Measurements from ENCODE around the gene DLST. TPM values are rescaled to one million over a fixed set of nuclear protein-coding genes. Genes with fewer than 3 reads are reported as not detected.

The DLST gene
- total and polyA plus RNA-seq, 2 of the 4 experiments (the other 2 are of a cell fraction) = 58.6 to 119 TPM

- no peaks in the 10 kb centered on the region for H4K20me1 ChIP-seq (ENCODE audit: insufficient read depth, low read length)
- H3K36me3 ChIP-seq (ENCODE audit: control insufficient read depth, insufficient read depth, low read length) = no peaks in the 10 kb centered on the region
- WGBS, 2 experiments (ENCODE audit: extremely low coverage in 2 of 2, insufficient read length in 1 of 2) = 98% methylated on average over 11 of the region's 19 CpGs; no CpG with 5 or more reads in 1 of the 2 experiments
- ATAC-seq (ENCODE audit: low read depth) (no peak), DNase-seq (no peak)
- H3K14ac ChIP-seq (replicated peaks; ENCODE audit: low read depth, low read length) = no peak overlapping the region
- no peak overlapping the region for H3K23ac ChIP-seq (ENCODE audit: low read depth, low read length)
- TF ChIP-seq RAD21 (IDR thresholded peaks at IDR 0.05; ENCODE audit: low read length) (no peak), CHD1 (IDR thresholded peaks at IDR 0.05; ENCODE audit: low read depth, low read length) (no peak), POLR2A (IDR thresholded peaks at IDR 0.05; ENCODE audit: low read depth, low read length) (no peak), FOS (IDR thresholded peaks at IDR 0.05; ENCODE audit: low read depth, low read length) (no peak), NFE2L2 (IDR thresholded peaks at IDR 0.05; ENCODE audit: low read depth, low read length) (no peak)
- no peak overlapping the region for H2BK5ac ChIP-seq (ENCODE audit: low read depth, low read length, poor library complexity, severe bottlenecking)
- no peaks in the 10 kb centered on the region for H3K79me1 ChIP-seq (ENCODE audit: low read depth in 1 of 2, low read length in 2 of 2)
- no peak overlapping the region for H4K8ac ChIP-seq (ENCODE audit: low read depth in 2 of 2, low read length in 2 of 2)
- no peak overlapping the region for H2BK20ac ChIP-seq (ENCODE audit: low read depth, low read length)
- no peak overlapping the region for H4K91ac ChIP-seq (ENCODE audit: insufficient read depth, low read depth, low read length)
- in situ Hi-C loops (cut with MboI; ENCODE audit: low sequenced_read_pairs) (no loop called here), intact Hi-C loops (cut with micrococcal nuclease) (no loop called here), dilution Hi-C loops (cut with HindIII; ENCODE audit: low sequenced_read_pairs, unreplicated experiment) (no loop called here)
- no peak overlapping the region for H4K5ac ChIP-seq (ENCODE audit: low read depth, low read length)
- no TSS peak for BruUV-seq (replicated peaks)
- POLR2A ChIA-PET (ENCODE audit: unreplicated experiment) = no interaction called here
- H2AK5ac ChIP-seq (ENCODE audit: low read depth, low read length) = no peak overlapping the region
- no peak overlapping the region for H2BK15ac ChIP-seq (ENCODE audit: low read depth, low read length)
- CTCF ChIA-PET = interaction anchor here (0.6 to 1.5 kb wide), 2 partner anchors 101 to 168 kb away, joined by 3 read pairs; no protein-coding TSS in a partner anchor
- no peak overlapping the region for H3K4me2 ChIP-seq (ENCODE audit: low read depth, low read length)
- H3K56ac ChIP-seq (ENCODE audit: extremely low read depth, insufficient read depth, low read length) = no peak overlapping the region
- H3K9me1 ChIP-seq (ENCODE audit: insufficient read depth, low read length) = 0 out of 2 replicates have a peak, but pooled peaks cover 2% of the 10 kb centered on the region
- H3K4me1 ChIP-seq (ENCODE audit: control insufficient read depth, insufficient read depth, low read length) = peaks cover 3% of the 10 kb centered on the region; the same call in 1 of the 2 replicates
- H3K9ac ChIP-seq (ENCODE audit: low read depth, low read length) = no peak overlapping the region
- H2BK120ac ChIP-seq (ENCODE audit: low read depth, low read length) = no peak overlapping the region
- H3K4me3 ChIP-seq (ENCODE audit: insufficient read depth, low read depth, low read length) = no peak overlapping the region
- no peaks in the 10 kb centered on the region for H3K27me3 ChIP-seq (ENCODE audit: control insufficient read depth, insufficient read depth, low read length)
- H3K4ac ChIP-seq (ENCODE audit: low read depth, low read length) = no peak overlapping the region
- no peaks in the 10 kb centered on the region for H3K9me3 ChIP-seq (ENCODE audit: control insufficient read depth, insufficient read depth, low read length)
- no peak overlapping the region for H3K27ac ChIP-seq (ENCODE audit: insufficient read depth, low read length)
- no peak overlapping the region for H3K18ac ChIP-seq (ENCODE audit: low read depth, low read length)
- H2AFZ ChIP-seq (replicated peaks; ENCODE audit: low read length, poor library complexity) = no peak overlapping the region
- H2AK9ac ChIP-seq (replicated peaks; ENCODE audit: low read depth, low read length, poor library complexity) = no peak overlapping the region
Observed at GRCh38 chr14:74921053-74921620, 39.4 kb downstream of the DLST start.

Data from IMR-90 (cell line).